ENCODE results near the gene ARMC12. TPM values are rescaled to one million over a fixed set of nuclear protein-coding genes. Genes with fewer than 3 reads are reported as not detected.

Gene ARMC12
- total and polyA plus RNA-seq, 4 donors: 0.20 to 1.1 (median 0.76) TPM

- no peak overlapping the region for H3K9ac ChIP-seq (ENCODE audit: insufficient read depth in 1 of 2, low read length in 2 of 2)
- ATAC-seq (ENCODE audit: insufficient read depth, low FRiP score) (no peak), DNase-seq (no peak)
- H3K9me3 ChIP-seq (ENCODE audit: control insufficient read depth in 4 of 4, insufficient read depth in 3 of 4, low read length in 3 of 4): no peaks in the 10 kb centered on the region
- TF ChIP-seq CTCF (IDR thresholded peaks at IDR 0.05; ENCODE audit: control extremely low read depth, extremely low read depth): no peak
- no peaks in the 10 kb centered on the region for H3K27me3 ChIP-seq (ENCODE audit: control insufficient read depth in 3 of 3, insufficient read depth in 3 of 3, low read length in 2 of 3)
- no peak overlapping the region for H3K4me3 ChIP-seq
- H3K36me3 ChIP-seq (ENCODE audit: control insufficient read depth in 4 of 4, insufficient read depth in 4 of 4, low read length in 4 of 4): no peaks in the 10 kb centered on the region
- peaks cover 17 to 50% (median 35%) of the 10 kb centered on the region in 5 donors for H3K4me1 ChIP-seq (ENCODE audit: control insufficient read depth in 5 of 5, insufficient read depth in 5 of 5, low read length in 5 of 5)
- 94% methylated on average over 4 of the region's 4 CpGs for WGBS, 2 donors
- H3K27ac ChIP-seq (ENCODE audit: low read depth in 1 of 2, low read length in 1 of 2): peak overlapping the region in 1 of 2 donors; percentile 30
These were observed 12.8 kb upstream of the ARMC12 start for GRCh38 chr6:35724059-35724458.

DNA sequence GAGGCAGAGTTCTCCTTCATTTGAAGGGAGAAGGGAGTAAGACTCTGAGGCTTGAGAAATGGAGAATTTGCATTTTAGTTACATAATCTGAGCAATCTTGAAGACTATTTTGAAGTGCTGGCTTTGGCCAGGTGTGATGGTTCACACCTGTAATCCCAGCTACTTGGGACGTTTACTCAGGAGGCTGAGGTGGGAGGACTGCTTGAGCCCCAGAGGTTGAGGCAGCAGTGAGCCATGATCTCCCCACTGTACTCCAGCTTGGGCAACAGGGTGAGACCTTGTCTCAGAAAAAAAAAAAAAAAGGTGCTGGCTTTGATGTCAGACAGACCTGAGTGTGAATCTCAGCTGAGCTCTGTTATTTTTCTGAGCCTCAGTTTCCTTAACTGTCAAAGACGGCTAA lies 12.4 kb upstream of the ARMC12 start:
- ATAC-seq (ENCODE audit: insufficient read depth, low FRiP score): no peak
- Histone ChIP-seq H3K9ac (ENCODE audit: insufficient read depth in 1 of 2, low read length in 2 of 2) (no peak overlapping the region), H3K27me3 (ENCODE audit: control insufficient read depth in 3 of 3, insufficient read depth in 3 of 3, low read length in 2 of 3) (no peaks in the 10 kb centered on the region), H3K4me1 (ENCODE audit: control insufficient read depth in 5 of 5, insufficient read depth in 5 of 5, low read length in 5 of 5) (peaks cover 17 to 45% (median 31%) of the 10 kb centered on the region in 5 donors), H3K4me3 (no peak overlapping the region), H3K27ac (ENCODE audit: low read depth in 1 of 2, low read length in 1 of 2) (peak overlapping the region; percentile 30 to 99), H3K9me3 (ENCODE audit: control insufficient read depth in 4 of 4, insufficient read depth in 3 of 4, low read length in 3 of 4) (no peaks in the 10 kb centered on the region), H3K36me3 (ENCODE audit: control insufficient read depth in 4 of 4, insufficient read depth in 4 of 4, low read length in 4 of 4) (no peaks in the 10 kb centered on the region)
- 86 to 87% methylated on average over 2 of the region's 2 CpGs for WGBS, 2 donors
- no peak for TF ChIP-seq CTCF (IDR thresholded peaks at IDR 0.05; ENCODE audit: control extremely low read depth, extremely low read depth)
- DNase-seq: no peak

DNA sequence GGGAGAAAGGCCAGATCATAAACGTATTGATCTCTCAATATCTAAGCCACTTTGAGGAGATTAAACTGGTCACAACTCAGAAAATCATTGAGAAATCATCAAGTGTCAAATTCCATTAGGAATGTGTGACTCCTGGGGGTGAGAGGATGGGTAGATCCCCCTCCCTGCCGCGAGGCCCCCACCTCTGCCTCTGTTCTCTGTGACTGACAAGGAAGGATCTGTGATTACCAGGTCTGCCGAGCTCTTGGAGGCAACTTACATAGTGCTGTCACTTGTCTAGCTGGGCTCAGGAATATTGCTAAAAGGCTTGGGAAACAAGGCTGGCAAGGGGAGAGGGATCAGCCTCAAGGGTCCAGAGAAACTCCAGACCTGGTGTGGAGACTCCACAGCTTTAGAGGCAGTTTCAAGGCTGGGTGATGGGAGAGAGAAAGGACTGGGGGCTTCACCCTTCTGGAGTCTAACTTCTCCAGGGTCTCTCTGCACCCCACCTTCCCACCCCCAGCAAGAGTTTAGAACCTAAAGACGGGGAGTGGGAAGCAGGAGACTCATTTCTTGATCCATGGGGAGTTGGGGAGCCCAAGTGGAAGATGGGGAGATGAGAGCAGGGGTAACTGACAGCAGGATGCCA lies 11.6 kb upstream of the ARMC12 start:
- WGBS, 2 donors: 58 to 69% methylated on average over 5 of the region's 5 CpGs
- Histone ChIP-seq H3K36me3 (ENCODE audit: control insufficient read depth in 4 of 4, insufficient read depth in 4 of 4, low read length in 4 of 4) (no peaks in the 10 kb centered on the region), H3K27me3 (ENCODE audit: control insufficient read depth in 3 of 3, insufficient read depth in 3 of 3, low read length in 2 of 3) (no peaks in the 10 kb centered on the region), H3K27ac (ENCODE audit: low read depth in 1 of 2, low read length in 1 of 2) (peak overlapping the region; percentile 99), H3K4me1 (ENCODE audit: control insufficient read depth in 5 of 5, insufficient read depth in 5 of 5, low read length in 5 of 5) (peaks cover 12 to 46% (median 25%) of the 10 kb centered on the region in 5 donors), H3K9me3 (ENCODE audit: control insufficient read depth in 4 of 4, insufficient read depth in 3 of 4, low read length in 3 of 4) (no peaks in the 10 kb centered on the region), H3K4me3 (no peak overlapping the region), H3K9ac (ENCODE audit: insufficient read depth in 1 of 2, low read length in 2 of 2) (no peak overlapping the region)
- ATAC-seq (ENCODE audit: insufficient read depth, low FRiP score) (no peak), DNase-seq (no peak)
- TF ChIP-seq CTCF (IDR thresholded peaks at IDR 0.05; ENCODE audit: control extremely low read depth, extremely low read depth): no peak
